Naive B cell (primary cell): ENCODE data around the gene RAB11FIP4. TPM values are rescaled to one million over a fixed set of nuclear protein-coding genes. Genes with fewer than 3 reads are reported as not detected.

ENCODE experiments used
- ATAC-seq, 2 donors: fragments of 150-1000 bp; cut with Tn5 transposase; 2 replicates each; pipeline ENCODE4 v1.10.0; 2021; ENCODE audit warnings: low read depth in 2 of 2, mild to moderate bottlenecking in 2 of 2, moderate library complexity in 2 of 2
- DNase-seq: peaks from one replicate; pipeline ENCODE4 v3.0.0; 2022
- H3K27ac Mint-ChIP-seq, 6 donors: one replicate each; pipeline ENCODE4 v1.8.0; 2020 to 2022; ENCODE audit warnings: mild to moderate bottlenecking in 6 of 6, mixed read lengths in 6 of 6, moderate library complexity in 5 of 6, inconsistent platforms in 2 of 6
- H3K27me3 Mint-ChIP-seq, 3 donors: one replicate each; pipeline ENCODE4 v1.8.0; 2021 to 2022; ENCODE audit warnings: mixed read lengths in 3 of 3, mild to moderate bottlenecking in 1 of 3
- H3K36me3 Mint-ChIP-seq, 2 donors: one replicate each; pipeline ENCODE4 v1.8.0; 2020 to 2022; ENCODE audit warnings: mixed read lengths in 2 of 2, inconsistent platforms in 1 of 2, mild to moderate bottlenecking in 1 of 2
- H3K4me1 Mint-ChIP-seq, 3 donors: one replicate each; pipeline ENCODE4 v1.8.0; 2020 to 2022; ENCODE audit warnings: mixed read lengths in 3 of 3, inconsistent platforms in 1 of 3, mild to moderate bottlenecking in 1 of 3, moderate library complexity in 1 of 3
- H3K4me3 Mint-ChIP-seq, 8 donors: one replicate each; pipeline ENCODE4 v1.8.0; 2020 to 2022; ENCODE audit warnings: mild to moderate bottlenecking in 8 of 8, mixed read lengths in 8 of 8, moderate library complexity in 8 of 8, inconsistent platforms in 2 of 8
- H3K9me3 Mint-ChIP-seq, 7 donors: one replicate each; pipeline ENCODE4 v1.8.0; 2020 to 2022; ENCODE audit warnings: mixed read lengths in 7 of 7, mild to moderate bottlenecking in 5 of 7, inconsistent platforms in 2 of 7, moderate library complexity in 1 of 7
- polyA plus RNA-seq, 6 donors: library from polyadenylated mRNA; unstranded; fragments of 300-500 nt; fragmentation: Illumina TruSeq; gene quantifications; one replicate each; pipeline ENCODE4 v1.2.3, GENCODE V29; 2021; ENCODE audit warnings: low read depth in 6 of 6

RAB11FIP4 gene
- polyA plus RNA-seq, 6 donors from 2014 or later = 7.3 to 29.7 (median 20.8) TPM

DNA sequence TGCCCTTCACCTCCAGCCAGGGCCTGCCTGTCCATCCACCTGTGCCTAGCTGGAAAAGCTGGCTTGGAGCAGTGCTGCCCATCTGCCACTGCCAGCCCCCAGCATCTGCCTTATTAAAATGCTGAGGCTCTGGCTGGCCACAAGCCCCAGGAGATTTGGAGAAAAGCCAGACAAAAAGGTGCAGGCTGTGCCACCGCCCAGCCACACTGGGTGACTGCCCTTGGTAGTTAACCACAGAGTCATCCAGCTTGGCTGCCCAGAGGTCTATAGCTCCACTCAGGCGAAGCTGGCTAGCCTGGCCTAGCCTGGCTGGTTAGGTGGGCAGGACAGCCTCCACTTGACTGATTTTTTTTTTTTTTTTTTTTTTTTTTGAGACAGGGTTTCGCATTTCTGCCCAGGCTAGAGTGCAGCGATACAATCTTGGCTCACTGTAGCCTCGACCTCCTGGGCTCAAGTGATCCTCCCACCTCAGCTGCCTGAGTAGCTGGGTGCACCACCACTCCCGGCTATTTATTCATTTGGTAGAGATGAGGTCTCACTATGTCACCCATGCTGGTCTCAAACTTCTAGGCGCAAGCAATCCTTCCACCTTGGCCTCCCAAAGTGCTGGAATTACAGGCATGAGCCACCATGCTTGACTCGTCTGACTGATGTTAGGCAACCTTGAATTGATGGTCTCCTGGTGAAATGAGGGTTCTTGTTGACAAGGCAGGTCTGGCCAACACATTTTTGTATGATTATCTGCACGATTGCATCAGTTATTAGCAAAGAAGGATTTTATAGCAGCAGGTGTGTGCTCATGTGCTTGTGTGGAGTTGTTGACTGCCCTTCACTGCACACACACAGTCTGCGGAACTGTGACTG lies 103.8 kb downstream of the RAB11FIP4 start:
- DNase-seq = peak; percentile 59
- peak in 1 of 2 donors; percentile 7 for ATAC-seq
- Mint-ChIP-seq H3K27ac (peak overlapping the region; percentile 82 to 99 (median 95)), H3K4me1 (peaks cover 67 to 96% (median 79%) of the 10 kb centered on the region in 3 donors), H3K27me3 (no peaks in the 10 kb centered on the region), H3K36me3 (no peaks in the 10 kb centered on the region), H3K4me3 (peak overlapping the region; percentile 57 to 91 (median 83)), H3K9me3 (no peaks in the 10 kb centered on the region)

DNA sequence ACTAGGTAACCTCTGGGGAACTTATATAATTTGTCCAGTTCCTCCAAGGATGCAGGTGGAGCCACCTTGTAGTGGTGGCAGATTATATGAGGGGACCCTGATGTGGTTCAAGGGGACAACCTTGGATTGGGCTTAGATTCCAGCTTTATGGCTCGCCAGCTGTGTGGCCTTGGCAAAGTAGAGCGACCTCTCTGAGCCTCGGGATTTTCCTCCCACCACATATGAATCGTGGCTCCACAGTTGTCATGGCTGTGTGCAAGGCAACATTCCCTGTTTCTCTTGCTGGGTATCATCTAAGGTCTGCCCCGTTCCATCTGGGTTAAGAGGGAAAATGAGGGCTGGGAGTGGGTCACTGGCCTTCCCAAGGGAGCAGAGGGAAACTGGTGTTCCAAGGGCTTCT lies 104.6 kb downstream of the RAB11FIP4 start:
- Mint-ChIP-seq H3K27me3 (no peaks in the 10 kb centered on the region), H3K4me1 (peaks cover 61 to 94% (median 71%) of the 10 kb centered on the region in 3 donors), H3K4me3 (peak overlapping the region in 4 of 8 donors; percentile 74 to 91 (median 82)), H3K27ac (peak overlapping the region in 3 of 6 donors; percentile 73 to 93 (median 85)), H3K36me3 (no peaks in the 10 kb centered on the region), H3K9me3 (no peaks in the 10 kb centered on the region)
- DNase-seq (no peak), ATAC-seq (no peak)

DNA sequence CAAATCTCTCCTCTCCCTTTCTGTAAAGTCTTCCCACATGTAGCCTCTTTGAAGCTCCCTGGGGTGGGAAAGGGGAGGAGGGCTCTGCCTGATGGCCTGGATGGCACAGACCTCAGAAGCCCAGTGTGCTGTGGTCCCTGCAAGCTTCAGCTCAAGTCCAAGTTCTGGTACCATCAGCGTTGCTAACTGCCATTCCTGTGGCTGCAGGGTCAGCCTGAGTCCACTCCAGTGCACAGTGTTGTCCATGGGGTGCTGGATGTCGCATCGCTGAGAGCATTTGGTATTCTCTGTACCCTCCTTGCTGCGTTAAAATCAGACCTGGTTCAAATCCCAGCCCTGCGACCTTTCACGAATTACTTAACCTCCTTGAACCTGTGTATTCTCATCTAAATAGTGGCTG lies 105.1 kb downstream of the RAB11FIP4 start:
- no peak for ATAC-seq
- Mint-ChIP-seq H3K4me1 (peaks cover 56 to 92% (median 66%) of the 10 kb centered on the region in 3 donors), H3K36me3 (no peaks in the 10 kb centered on the region), H3K9me3 (no peaks in the 10 kb centered on the region), H3K4me3 (peak overlapping the region in 2 of 8 donors; percentile 73 to 81), H3K27ac (peak overlapping the region in 5 of 6 donors; percentile 33 to 94 (median 73)), H3K27me3 (no peaks in the 10 kb centered on the region)
- DNase-seq = no peak

DNA sequence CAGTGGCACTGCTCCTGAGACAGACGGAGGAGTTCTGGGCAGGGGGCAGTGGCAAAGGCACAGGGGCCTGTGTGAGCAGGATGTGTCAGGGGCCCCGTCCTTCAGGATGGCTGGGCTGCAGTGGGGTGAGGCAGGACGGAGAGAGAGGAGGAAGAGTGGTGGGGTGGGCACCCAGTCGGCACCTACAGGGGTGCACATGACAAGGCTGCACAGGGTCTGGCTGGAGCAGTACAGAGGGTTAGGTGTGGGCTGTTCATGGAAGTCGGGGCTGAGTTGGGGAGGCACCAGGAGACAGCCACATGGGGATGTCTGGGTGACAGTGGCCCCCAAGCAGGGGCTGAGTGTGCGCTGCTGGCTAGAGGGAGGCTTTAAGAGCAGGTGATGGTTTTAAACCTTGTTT lies 106.0 kb downstream of the RAB11FIP4 start:
- Mint-ChIP-seq H3K27me3 (no peaks in the 10 kb centered on the region), H3K4me1 (peaks cover 49 to 84% (median 58%) of the 10 kb centered on the region in 3 donors), H3K27ac (peak overlapping the region; percentile 59 to 94 (median 88)), H3K9me3 (no peaks in the 10 kb centered on the region), H3K36me3 (no peaks in the 10 kb centered on the region), H3K4me3 (peak overlapping the region in 3 of 8 donors; percentile 39 to 69 (median 40))
- DNase-seq = no peak
- ATAC-seq = no peak

DNA sequence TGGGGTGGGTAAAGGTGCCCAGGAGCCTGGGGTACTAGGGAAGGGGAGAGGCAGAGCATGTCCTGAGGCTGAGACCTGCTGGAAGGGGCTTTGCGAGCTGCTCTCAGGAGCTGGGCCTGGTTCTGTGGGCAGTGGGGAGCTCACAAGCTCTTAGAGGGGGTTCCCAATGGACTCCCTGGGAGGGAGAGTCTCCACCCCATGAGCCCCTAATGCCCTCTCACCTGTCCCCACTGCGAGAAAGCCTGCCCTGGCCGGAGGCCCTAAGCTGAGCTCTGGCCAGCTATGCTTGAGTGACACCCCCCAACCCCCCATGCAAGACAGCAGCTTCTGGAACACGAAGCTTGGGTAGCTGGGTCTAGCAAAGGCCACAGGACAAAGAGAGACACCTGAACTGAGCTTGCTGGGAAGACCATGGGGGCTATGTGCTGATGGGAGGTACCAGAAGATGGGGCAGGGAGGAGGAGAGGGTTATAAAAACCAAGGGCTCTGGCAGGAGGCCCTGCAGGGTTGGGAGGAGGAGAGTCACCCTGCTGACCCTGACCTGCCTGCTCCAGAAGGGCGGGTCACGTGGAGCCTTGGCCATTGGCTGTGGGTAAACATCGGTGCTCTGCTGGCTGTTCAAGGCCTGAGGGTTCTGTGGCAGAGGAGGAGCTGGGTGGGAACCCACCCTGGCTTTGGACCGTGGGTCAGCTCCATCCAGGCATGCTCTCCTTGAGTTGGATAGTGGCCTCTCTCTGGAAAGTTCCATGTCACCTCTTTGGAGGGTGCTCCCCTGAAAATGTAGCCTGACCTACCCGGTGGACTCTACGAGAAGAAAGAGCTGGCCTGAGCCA lies 106.7 kb downstream of the RAB11FIP4 start:
- peak overlapping the region in 3 of 8 donors; percentile 3 to 41 (median 40) for H3K4me3 Mint-ChIP-seq
- H3K36me3 Mint-ChIP-seq = no peaks in the 10 kb centered on the region
- no peak for DNase-seq

DNA sequence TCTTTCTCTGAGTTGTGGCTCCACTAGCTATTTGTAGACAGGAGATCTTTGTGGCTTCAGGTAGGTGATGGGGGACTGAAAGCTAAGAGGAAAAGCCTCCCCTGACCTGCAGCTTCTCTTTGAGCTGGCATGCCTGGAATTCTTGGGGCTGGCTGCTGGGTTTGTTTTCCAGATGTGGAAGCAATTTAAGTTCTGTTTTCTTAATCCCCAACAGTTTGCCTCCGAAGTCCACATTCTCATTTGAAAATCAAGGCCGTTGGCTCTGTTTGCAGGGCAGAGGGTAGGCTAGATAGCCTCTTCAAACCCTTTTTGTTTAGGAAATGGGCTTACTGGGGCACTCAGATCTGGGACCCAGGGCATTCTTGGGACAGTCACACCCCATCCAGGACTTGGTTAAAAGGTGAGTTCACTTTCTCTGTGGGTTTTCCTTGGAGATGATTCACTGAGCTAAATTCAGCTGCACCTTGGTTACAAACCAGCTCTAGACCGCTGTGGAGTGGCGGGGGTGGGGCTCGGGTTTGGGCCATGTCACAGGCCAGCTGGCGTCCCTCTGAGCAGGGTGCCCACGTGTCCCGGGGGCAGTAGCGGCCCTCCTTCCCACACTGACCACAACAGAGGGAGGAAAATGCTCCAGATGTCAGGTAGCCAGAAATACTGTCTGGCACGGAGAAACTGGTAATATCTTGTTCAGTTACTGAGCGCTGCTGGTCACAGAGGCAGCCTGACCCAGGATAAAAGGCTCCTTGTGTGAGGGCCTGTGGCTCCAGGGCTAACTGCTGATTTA lies 108.5 kb downstream of the RAB11FIP4 start:
- no peak for DNase-seq
- H3K4me1 Mint-ChIP-seq = peaks cover 36 to 76% (median 44%) of the 10 kb centered on the region in 3 donors
- peak overlapping the region in 2 of 6 donors; percentile 65 to 76 for H3K27ac Mint-ChIP-seq
- H3K36me3 Mint-ChIP-seq = no peaks in the 10 kb centered on the region
- H3K27me3 Mint-ChIP-seq = no peaks in the 10 kb centered on the region
- ATAC-seq = no peak
- no peak overlapping the region for H3K4me3 Mint-ChIP-seq
- no peaks in the 10 kb centered on the region for H3K9me3 Mint-ChIP-seq

More for the DNA sequence above, 106.7 kb downstream of the RAB11FIP4 start:
- peak overlapping the region; percentile 49 to 93 (median 72) for H3K27ac Mint-ChIP-seq
- H3K27me3 Mint-ChIP-seq = no peaks in the 10 kb centered on the region
- peaks cover 42 to 79% (median 53%) of the 10 kb centered on the region in 3 donors for H3K4me1 Mint-ChIP-seq
- no peaks in the 10 kb centered on the region for H3K9me3 Mint-ChIP-seq
- ATAC-seq = no peak

DNA sequence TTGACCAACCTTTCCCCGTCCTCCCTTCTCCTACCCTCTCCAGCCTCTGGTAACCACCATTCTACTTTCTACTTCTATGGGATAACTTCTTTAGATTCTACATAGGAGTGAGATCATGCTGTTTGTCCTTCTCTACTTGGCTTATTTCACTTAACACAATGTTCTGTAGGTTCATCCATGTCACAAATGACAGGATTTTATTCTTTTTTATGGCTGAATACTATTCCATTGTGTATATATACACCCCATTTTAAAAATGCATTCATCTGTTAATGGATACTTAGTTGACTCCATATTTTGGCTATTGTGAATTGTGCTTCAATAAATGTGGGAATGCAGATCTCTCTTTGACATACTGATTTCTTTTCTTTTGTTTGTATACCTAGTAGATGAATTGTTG lies 115.0 kb downstream of the RAB11FIP4 start:
- Mint-ChIP-seq H3K36me3 (no peaks in the 10 kb centered on the region), H3K4me3 (peak overlapping the region in 2 of 8 donors; percentile 13 to 57), H3K9me3 (no peaks in the 10 kb centered on the region), H3K4me1 (peaks cover 48 to 71% (median 68%) of the 10 kb centered on the region in 3 donors), H3K27ac (peak overlapping the region in 5 of 6 donors; percentile 55 to 92 (median 74)), H3K27me3 (no peaks in the 10 kb centered on the region)
- no peak for ATAC-seq
- no peak for DNase-seq

DNA sequence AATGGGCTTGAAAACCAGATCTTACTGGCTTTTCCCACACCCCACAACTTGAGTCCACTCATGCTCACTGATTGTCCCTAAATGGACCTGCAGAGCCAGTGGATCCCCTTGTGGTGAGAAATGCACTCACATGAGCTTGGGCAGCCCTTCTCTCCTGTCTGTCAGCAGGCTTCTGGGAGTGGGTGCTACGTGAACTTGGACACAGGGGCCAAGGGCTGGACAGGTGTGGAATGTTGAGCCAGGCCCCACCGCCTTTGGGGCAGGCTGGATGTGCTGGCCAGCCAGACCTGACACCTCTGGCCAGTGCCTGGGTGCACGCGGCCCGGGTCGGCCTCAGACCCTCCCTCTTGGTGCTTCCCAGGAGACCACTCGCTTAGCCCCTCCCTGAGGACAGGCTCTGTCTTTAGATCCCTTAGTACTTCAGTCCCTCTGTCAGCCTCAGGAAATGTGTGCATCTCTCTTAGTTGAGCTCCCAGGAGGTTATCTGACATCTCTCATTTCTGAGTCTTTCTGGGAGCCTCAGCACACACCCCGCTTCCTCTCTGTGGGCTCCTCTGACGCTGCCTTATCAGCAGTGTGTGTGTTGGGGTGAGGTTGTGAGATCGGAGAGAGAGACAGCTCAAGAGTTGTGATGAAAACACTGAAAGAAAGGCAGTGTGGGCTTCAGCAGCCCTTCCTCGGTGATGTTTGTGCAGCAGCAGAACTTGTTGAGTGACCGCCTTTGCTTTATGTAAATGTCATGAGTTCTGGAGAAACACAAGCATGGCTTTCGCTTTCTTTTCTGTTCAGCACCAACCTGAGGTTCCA lies 117.0 kb downstream of the RAB11FIP4 start:
- peak overlapping the region; percentile 81 to 98 (median 94) for H3K4me3 Mint-ChIP-seq
- ATAC-seq (peak; percentile 81 to 83), DNase-seq (peak; percentile 64)
- H3K4me1 Mint-ChIP-seq = peaks cover 44 to 74% (median 67%) of the 10 kb centered on the region in 3 donors
- no peaks in the 10 kb centered on the region for H3K27me3 Mint-ChIP-seq
- H3K9me3 Mint-ChIP-seq = no peaks in the 10 kb centered on the region
- no peaks in the 10 kb centered on the region for H3K36me3 Mint-ChIP-seq
- H3K27ac Mint-ChIP-seq = peak overlapping the region; percentile 85 to 98 (median 95)

DNA sequence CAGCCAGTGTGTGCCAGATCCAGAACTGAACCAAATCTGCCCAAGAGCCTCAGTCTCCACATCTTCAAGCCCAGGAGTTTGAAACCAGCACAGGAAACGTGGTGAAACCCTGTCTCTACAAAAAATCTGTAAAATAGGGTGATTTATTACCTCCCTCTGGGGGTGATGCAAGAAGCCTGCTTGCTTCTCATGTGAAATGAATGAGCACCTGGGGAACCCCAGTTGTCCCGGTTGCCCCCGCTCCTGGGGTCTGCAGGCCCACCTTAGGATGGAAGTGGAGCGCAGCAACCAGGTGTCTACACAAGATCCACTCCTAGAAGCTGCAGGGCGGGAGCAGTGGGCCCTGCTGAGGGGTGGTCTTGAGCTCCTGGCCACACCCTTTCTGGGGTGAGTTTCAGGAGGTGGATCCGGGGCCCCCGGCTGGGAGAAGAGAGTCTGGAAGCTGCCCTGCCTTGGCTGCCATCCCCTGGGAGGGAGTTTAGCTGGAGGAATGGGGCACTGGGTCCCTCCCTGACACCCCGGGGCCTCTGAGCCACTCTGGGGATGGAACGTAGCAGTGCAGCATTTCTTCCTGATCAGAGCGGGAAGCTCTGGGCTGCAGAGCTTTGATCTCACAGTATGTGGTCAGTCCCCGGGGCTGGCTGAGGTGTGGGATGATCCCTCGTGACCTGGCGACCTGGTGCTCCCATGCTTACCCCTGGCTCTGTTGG lies 117.8 kb downstream of the RAB11FIP4 start:
- no peaks in the 10 kb centered on the region for H3K36me3 Mint-ChIP-seq
- ATAC-seq (peak in 1 of 2 donors; percentile 3), DNase-seq (no peak)
- H3K4me3 Mint-ChIP-seq = peak overlapping the region; percentile 81 to 98 (median 94)
- H3K4me1 Mint-ChIP-seq = peaks cover 44 to 73% (median 66%) of the 10 kb centered on the region in 3 donors
- peak overlapping the region; percentile 85 to 98 (median 95) for H3K27ac Mint-ChIP-seq
- no peaks in the 10 kb centered on the region for H3K9me3 Mint-ChIP-seq
- no peaks in the 10 kb centered on the region for H3K27me3 Mint-ChIP-seq

DNA sequence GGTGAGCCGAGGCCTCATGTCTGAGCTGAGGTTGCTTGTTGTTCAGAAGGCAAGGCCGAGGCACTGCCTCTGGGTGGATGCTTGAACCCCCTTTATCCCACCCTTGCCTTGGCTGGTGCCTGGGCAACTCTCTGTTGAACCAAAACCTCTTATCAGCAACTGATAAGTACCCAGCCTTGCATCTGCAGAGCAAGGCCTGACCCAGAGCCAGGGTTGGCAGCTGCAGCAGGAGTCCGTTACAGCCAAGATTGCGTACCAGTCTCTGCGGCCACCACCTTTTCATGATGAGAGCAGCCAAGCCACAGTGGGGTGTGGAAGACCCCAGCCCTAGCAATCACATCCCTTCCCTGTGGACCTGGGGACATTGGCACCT lies 118.3 kb downstream of the RAB11FIP4 start:
- Mint-ChIP-seq H3K27ac (peak overlapping the region in 5 of 6 donors; percentile 85 to 98 (median 92)), H3K36me3 (no peaks in the 10 kb centered on the region), H3K4me1 (peaks cover 44 to 71% (median 70%) of the 10 kb centered on the region in 3 donors), H3K4me3 (peak overlapping the region; percentile 81 to 98 (median 94)), H3K27me3 (no peaks in the 10 kb centered on the region), H3K9me3 (no peaks in the 10 kb centered on the region)
- no peak for ATAC-seq
- no peak for DNase-seq

DNA sequence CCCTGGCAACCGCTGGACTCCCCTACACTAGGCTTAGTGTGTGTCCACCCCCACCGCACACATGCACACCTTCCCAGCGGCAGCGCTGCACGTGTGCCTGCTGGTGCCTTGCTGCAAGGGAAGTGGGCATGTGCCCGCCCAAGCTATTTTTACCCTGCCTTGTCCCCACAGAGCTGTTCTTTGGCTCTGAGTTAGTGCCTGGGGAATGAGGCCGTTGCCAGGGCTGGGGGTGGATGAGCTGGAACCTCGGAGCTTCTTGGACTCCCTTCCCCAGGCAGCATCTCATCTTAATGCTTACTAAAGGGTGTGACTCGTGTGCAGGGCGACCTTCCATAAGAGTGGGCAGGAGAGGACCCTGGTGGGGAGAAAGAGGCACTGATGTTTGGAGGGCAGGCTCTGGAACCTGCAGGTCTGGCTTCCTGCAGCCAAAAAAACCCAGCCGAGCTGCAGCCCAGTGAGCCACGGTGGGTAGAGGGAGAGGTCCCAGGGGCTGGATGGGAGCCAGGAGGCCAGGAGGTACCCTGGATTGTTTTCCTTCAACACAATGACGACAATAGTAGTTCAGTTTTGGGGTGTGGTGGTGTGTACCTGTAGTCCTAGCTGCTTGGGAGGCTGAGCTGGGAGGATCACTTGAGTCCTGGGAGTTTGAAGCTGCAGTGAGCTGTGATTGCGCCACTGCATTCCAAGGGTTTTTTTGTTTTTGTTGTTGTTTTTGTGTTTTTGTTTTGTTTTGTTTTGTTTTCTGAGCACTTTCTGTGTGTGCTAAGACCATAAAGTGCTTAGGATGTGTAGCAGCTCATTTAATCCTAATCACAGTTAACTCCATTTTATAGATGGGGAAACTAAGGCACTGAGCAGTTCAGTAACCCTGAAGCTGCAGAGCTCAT lies 119.1 kb downstream of the RAB11FIP4 start:
- Mint-ChIP-seq H3K4me1 (peaks cover 44 to 75% (median 73%) of the 10 kb centered on the region in 3 donors), H3K9me3 (no peaks in the 10 kb centered on the region), H3K36me3 (no peaks in the 10 kb centered on the region), H3K27ac (peak overlapping the region; percentile 49 to 93 (median 92)), H3K27me3 (no peaks in the 10 kb centered on the region), H3K4me3 (peak overlapping the region; percentile 81 to 98 (median 92))
- DNase-seq = no peak
- ATAC-seq = peak; percentile 11 to 12
